GM19023 (cell line): ENCODE data around the gene P3H1.
"Not testable (repeated sequence)": the region's sequence is repeated elsewhere in the genome, so short reads cannot be mapped to it uniquely, and the experiment has no call there.

Experiments used
- ATAC-seq: cut with Tn5 transposase; IDR thresholded peaks from one replicate; pipeline ENCODE4 v1.9.1; 2021; ENCODE audit warnings: mild to moderate bottlenecking, moderate library complexity; ENCODE audit not compliant: unreplicated experiment

The P3H1 gene, protein sequence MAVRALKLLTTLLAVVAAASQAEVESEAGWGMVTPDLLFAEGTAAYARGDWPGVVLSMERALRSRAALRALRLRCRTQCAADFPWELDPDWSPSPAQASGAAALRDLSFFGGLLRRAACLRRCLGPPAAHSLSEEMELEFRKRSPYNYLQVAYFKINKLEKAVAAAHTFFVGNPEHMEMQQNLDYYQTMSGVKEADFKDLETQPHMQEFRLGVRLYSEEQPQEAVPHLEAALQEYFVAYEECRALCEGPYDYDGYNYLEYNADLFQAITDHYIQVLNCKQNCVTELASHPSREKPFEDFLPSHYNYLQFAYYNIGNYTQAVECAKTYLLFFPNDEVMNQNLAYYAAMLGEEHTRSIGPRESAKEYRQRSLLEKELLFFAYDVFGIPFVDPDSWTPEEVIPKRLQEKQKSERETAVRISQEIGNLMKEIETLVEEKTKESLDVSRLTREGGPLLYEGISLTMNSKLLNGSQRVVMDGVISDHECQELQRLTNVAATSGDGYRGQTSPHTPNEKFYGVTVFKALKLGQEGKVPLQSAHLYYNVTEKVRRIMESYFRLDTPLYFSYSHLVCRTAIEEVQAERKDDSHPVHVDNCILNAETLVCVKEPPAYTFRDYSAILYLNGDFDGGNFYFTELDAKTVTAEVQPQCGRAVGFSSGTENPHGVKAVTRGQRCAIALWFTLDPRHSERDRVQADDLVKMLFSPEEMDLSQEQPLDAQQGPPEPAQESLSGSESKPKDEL

DNA sequence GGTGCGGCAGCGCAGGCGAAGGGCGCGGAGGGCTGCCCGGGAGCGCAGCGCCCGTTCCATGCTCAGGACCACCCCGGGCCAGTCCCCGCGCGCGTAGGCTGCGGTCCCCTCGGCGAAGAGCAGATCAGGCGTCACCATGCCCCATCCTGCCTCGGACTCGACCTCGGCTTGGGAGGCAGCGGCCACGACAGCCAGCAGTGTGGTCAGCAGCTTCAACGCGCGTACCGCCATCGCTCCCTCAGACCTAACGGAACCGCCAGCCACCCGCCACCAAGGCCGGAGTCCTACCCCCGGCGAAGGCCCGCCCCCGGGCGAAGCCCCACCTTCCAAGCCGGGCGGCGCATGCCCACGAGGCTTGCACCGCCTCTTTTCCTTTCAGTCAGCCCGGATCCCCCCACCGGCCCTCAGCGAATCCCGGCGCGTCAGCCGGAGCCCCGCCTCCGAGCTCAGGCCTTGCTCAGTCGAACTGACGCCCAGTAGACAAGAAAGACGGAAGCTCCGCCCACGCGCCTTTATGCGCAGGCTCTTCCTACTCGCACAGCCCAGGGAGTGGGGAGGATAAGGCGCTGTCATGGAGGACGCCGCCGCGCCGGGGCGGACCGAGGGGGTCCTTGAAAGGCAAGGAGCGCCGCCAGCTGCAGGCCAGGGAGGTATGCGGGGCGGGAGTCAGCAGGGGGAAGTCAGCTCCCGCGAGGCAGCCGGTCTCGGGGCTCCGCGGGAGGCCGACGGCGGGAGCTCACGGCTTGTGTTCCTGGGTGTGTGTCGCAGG, at the start of gene P3H1, which contains the start of gene C1orf50:
TSS of gene P3H1 (minus strand) at position 288 of the 769 bp plus-strand sequence. CDS start at position 231, 57 bp downstream.
TSS of gene C1orf50 (plus strand) at position 509 of the 769 bp plus-strand sequence. CDS start at position 572, 63 bp downstream.
- ATAC-seq = peak; percentile 93

- ATAC-seq = no peak
These were observed 49.2 kb upstream of the P3H1 start for GRCh38 chr1:42815941-42816584.

- not testable (repeated sequence) for ATAC-seq
These were observed 48.0 kb upstream of the P3H1 start for GRCh38 chr1:42814815-42815214.

DNA sequence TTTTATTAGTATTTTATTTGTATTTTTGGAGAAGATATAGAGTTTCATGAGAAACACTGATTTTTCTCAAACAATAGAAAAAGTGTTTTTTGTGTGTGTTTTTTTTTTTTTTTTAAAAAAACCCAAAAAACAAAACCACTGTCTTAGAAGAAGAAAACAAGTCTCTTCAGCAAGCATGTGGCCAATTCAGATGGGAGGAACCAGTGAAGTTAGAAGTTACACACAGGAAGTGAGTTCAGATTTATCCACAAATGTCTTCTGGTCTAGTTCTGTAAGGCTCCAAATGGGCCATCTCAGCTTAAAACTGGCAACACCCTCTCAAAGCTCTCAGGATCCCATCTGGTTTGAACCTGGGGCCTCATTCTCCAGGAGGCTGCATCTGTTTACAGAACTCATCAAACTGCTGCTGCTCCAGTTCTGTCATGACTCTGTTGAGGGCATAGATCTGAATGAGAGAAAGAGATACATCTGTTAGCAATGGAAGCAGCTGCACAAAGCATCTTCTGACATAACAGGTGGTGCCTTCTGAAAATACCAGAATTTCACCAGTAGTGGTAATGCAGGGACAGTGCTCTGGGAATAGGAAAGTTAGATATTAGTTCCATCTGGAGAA, 40.3 kb upstream of the P3H1 start:
- ATAC-seq = no peak

GRCh38 chr1:42806593-42806992, 39.8 kb upstream of the P3H1 start:
- no peak for ATAC-seq

DNA sequence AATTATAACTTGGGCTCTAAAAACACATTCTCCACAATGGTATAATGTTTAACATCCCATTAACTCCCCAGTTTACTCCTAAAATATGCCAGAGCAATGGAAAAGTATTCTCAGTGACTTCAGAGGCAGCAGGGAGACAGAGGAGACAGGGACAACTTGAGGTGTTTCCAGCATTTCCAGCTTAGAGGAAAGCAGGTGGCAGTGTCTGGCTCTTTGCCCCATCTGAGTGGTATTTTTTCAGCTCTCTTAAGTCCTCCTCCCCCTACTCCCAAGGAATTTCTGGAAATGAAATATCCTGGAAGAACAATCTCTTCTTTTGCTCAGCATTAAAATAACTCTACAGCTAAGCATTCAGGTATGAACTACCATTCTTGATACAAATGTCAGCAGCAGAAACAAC, 39.3 kb upstream of the P3H1 start:
- no peak for ATAC-seq

DNA sequence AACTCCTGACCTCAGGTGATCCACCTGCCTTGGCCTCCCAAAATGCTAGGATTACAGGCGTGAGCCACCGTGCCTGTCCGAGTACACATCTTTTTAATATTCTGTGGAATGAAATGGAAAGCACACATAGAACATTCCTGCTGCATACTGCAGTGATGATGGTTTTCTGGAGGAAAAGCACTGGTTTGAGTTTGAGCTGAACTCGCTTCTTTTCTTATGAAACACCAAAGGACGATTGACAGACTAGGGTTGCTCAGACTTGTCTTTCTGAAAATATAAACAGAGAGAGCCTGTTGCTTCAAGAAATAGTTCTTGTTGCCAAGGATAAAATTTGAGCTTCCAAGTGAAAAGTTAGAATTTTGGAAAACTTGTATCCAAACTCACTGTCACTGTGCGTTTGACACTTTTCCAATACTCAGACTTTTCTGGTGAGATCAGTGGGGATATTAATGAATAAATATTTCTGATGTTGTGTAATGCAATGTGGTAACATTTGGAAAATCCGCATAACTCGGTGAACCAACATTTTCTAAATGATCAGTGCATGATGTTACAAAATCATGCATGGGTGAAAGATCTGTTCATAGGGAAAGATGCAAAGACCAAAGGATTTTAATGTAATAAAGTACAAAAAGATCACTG, 35.1 kb upstream of the P3H1 start:
- no peak for ATAC-seq

DNA sequence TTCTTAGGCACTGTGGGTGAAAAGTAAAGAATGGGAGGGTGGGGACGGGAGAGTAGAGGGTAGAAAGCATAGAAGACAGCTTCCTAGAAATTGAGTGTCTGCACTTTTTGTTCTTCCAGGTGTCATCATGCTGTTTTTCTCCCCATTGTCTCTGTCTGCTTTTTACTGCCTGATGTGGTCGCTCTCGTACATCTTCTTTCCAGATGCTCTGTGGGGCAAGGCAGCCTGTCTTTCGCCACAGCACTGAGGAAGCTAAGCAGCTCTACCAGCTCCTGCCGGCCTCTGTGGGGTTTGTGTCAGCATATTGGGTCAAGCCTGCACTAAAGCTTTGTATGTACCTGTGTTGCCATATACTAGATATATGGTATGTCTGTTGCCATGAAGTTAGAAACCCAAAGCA, 31.2 kb upstream of the P3H1 start:
- no peak for ATAC-seq

DNA sequence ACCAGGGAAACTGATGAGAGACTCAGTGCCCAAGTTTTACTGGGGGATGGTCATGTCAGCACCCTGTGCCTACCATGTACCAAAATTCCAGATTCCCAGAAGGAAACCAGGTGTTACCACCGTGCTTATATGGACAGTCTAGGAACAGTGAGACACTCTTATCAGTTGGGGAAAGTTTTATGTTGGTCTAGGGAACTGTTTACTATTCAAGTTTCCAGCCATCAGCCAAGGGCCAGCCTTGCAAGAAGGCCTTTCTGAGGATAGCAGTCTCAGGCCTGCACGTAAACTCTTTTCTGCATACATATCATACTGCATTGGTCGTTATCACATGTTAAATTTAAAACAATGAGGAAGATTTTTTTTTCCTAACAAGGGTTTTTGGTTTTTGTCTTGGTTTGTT, 30.6 kb upstream of the P3H1 start:
- no peak for ATAC-seq

DNA sequence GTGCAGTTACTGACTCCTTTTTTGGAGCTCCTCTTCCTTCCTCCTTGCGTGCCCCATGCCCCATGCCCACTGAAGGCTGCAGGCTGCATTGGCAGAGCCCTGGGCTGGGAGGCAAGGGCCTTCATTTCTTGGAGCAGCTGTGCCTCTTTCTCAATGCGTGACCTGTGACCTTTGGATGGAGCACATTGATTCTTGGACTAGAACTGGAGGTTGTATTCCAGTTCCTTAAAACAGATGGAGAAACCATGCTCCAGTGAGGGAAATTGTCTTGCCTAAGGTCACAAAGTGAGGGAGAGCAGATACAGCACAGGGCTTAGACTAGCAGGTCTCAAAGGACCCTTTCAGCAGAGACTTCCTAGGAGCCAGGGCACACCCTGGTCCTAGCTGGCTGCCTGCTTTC, 27.0 kb upstream of the P3H1 start:
- no peak for ATAC-seq

DNA sequence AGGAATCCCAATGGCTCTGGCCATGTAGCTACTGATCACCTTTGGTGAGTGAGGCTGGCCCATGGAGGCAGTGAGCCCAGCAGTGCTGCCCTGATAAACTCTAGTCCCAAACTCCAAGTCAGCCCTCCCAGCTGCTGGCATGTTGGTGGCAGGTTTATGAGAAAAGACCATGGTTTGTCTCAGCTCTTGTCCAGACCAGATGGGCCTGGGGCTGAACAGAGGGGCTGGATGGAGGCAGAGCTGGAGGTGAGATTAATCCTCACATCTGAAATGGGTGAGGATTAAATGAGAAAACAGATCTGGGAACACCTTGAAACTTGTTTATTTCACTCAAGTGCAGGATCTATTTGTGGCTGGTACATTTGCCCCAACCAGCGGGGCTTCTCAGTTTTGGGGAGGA, 21.2 kb upstream of the P3H1 start:
- no peak for ATAC-seq

DNA sequence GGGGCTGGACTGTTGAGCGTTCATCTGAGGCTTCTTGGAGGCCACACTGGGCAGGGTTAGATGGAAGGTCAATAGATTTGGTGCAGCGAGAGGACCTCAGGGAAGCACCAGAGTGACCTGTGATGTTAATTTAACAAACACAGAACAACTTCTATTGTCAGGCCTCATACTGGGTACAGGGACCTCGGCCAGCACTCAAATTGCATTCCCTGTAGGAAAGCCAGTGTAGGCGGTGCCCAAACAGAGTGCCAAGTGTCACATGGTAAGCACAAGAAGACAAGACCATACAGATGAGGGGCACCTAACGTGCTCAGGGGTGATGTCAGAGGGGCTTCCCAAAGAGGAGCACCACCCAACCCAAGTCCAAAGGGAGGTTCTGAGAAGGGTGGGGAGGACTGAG, 19.3 kb upstream of the P3H1 start:
- ATAC-seq = no peak

GRCh38 chr1:42784946-42785693, 18.3 kb upstream of the P3H1 start, which contains the start of gene TMEM269:
Gene TMEM269, plus strand, starts transcription at chr1:42784991. Its CDS starts 4,903 bp downstream, at chr1:42789894.
- no peak for ATAC-seq

DNA sequence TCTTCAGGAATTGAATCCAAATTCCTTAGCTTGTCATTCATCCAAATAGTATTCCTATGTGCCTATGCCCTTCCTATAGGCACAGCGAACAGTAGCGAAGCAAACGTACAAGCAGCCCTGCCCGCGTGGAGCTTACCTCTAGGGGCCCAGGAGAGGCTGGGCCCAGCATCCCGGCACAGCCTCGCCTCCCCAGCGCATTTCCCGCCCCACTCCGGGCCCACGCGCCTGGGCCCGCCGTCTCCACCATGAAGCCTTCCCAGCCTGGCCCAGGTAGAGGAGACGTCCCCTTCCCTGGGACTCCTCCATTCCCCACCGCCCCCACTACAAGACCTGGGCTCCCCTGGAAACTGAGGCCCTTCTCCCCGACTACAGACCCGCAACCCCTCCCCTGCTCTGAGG, 17.7 kb upstream of the P3H1 start:
- no peak for ATAC-seq

DNA sequence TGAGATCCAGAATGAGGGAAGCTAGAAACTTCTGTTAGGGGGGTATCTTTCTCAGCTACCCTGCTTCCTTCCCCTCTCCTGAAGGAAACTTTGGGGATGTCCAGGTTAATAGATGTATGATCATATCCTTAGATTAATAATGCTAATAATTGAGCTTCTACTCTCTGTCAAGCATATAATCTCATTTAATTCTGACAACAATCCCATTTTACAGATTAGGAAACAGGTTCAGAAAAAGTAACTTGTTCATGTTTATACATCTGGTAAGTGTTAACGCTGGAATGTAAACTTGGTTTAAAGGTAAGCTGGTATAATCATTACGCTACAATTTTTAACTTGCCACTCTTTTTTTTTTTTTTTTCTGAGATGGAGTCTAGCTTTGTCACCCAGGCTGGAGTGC, 16.3 kb upstream of the P3H1 start:
- no peak for ATAC-seq

- ATAC-seq = no peak
These were observed 13.3 kb upstream of the P3H1 start for GRCh38 chr1:42780176-42780575.

DNA sequence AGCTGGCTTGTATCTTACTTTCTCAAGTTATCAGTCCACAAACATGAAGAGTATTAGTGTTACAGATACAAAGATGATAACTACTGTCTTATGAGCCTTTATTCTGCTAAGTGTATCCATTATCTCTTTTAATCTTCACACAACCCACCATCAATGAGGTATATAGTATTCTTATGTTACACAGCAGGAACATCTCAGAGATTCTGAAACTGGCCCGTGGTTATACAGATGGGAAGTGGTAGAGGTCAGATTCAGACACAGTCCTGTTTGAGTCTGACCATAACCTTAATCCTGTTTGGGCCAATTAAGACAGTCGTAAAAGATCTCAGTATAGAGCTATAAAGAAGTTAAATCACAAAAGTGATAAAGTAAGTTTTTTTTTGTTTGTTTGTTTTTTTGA, 12.9 kb upstream of the P3H1 start:
- ATAC-seq = no peak

DNA sequence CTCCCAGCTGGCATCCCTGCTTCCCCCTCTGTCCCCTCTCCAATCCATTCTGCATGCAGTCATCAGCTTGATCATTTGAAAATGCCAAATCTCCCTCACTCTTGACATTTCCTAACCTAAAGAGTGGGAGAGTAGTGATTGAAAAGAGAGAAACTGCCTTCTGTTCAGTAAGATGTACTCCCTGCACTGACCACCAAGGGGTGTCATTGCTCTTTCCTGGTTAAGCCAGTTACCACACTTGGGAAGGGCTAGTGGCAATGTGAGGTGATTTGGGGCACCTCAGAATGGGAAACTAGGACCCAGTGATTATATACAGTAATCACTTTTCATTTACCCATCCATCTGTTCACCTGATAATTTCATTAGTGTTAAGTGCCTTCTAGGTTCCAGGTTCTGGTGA, 11.0 kb upstream of the P3H1 start:
- no peak for ATAC-seq

DNA sequence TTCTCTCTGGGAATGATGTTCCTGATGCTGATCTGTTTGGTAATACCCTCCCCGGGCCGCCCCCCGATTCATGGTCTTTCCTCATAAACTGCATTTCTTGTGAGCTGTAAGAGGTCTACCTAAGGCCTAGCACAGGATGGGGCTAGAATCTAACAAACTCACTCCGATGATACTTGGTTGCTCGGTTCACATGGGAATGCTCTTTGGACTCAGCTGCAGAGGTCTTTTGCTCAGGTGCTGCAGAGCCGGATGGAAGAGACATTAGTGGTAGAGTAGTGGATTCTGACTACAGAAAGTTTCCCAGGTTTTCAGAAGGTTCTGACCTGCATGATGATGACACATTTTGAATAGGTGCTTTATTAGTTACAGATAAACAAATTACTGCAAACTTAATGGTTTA, 9.7 kb upstream of the P3H1 start:
- ATAC-seq = no peak
